Naive B cell (primary cell): Measurements from ENCODE around the gene ATF4. TPM values are rescaled to one million over a fixed set of nuclear protein-coding genes. Genes with fewer than 3 reads are reported as not detected.

Experiments
- ATAC-seq, 2 donors: fragments of 150-1000 bp; cut with Tn5 transposase; 2 replicates each; pipeline ENCODE4 v1.10.0; 2021; ENCODE audit warnings: low read depth in 2 of 2, mild to moderate bottlenecking in 2 of 2, moderate library complexity in 2 of 2
- DNase-seq: peaks from one replicate; pipeline ENCODE4 v3.0.0; 2022
- H3K27ac Mint-ChIP-seq, 6 donors: one replicate each; pipeline ENCODE4 v1.8.0; 2020 to 2022; ENCODE audit warnings: mild to moderate bottlenecking in 6 of 6, mixed read lengths in 6 of 6, moderate library complexity in 5 of 6, inconsistent platforms in 2 of 6
- H3K27me3 Mint-ChIP-seq, 3 donors: one replicate each; pipeline ENCODE4 v1.8.0; 2021 to 2022; ENCODE audit warnings: mixed read lengths in 3 of 3, mild to moderate bottlenecking in 1 of 3
- H3K36me3 Mint-ChIP-seq, 2 donors: one replicate each; pipeline ENCODE4 v1.8.0; 2020 to 2022; ENCODE audit warnings: mixed read lengths in 2 of 2, inconsistent platforms in 1 of 2, mild to moderate bottlenecking in 1 of 2
- H3K4me1 Mint-ChIP-seq, 3 donors: one replicate each; pipeline ENCODE4 v1.8.0; 2020 to 2022; ENCODE audit warnings: mixed read lengths in 3 of 3, inconsistent platforms in 1 of 3, mild to moderate bottlenecking in 1 of 3, moderate library complexity in 1 of 3
- H3K4me3 Mint-ChIP-seq, 8 donors: one replicate each; pipeline ENCODE4 v1.8.0; 2020 to 2022; ENCODE audit warnings: mild to moderate bottlenecking in 8 of 8, mixed read lengths in 8 of 8, moderate library complexity in 8 of 8, inconsistent platforms in 2 of 8
- H3K9me3 Mint-ChIP-seq, 7 donors: one replicate each; pipeline ENCODE4 v1.8.0; 2020 to 2022; ENCODE audit warnings: mixed read lengths in 7 of 7, mild to moderate bottlenecking in 5 of 7, inconsistent platforms in 2 of 7, moderate library complexity in 1 of 7
- polyA plus RNA-seq, 6 donors: library from polyadenylated mRNA; unstranded; fragments of 300-500 nt; fragmentation: Illumina TruSeq; gene quantifications; one replicate each; pipeline ENCODE4 v1.2.3, GENCODE V29; 2021; ENCODE audit warnings: low read depth in 6 of 6

The ATF4 gene
- polyA plus RNA-seq, 6 donors from 2014 or later, result 74.9 to 159 (median 98.9) TPM

- Mint-ChIP-seq H3K4me1 (peaks cover 13 to 20% (median 18%) of the 10 kb centered on the region in 3 donors), H3K9me3 (peaks cover 0 to 4% (median 0%) of the 10 kb centered on the region in 7 donors), H3K4me3 (no peak overlapping the region), H3K27ac (peak overlapping the region in 1 of 6 donors; percentile 3), H3K36me3 (peaks cover 0 to 8% of the 10 kb centered on the region in 2 donors), H3K27me3 (peaks cover 54 to 70% (median 70%) of the 10 kb centered on the region in 3 donors)
- DNase-seq (no peak), ATAC-seq (no peak)
Observed at GRCh38 chr22:39546889-39547586, 26.7 kb downstream of the ATF4 start.

- Mint-ChIP-seq H3K36me3 (peaks cover 0 to 8% of the 10 kb centered on the region in 2 donors), H3K4me1 (peaks cover 13 to 20% (median 18%) of the 10 kb centered on the region in 3 donors), H3K27ac (peak overlapping the region in 1 of 6 donors; percentile 3), H3K9me3 (peaks cover 0 to 4% (median 0%) of the 10 kb centered on the region in 7 donors), H3K4me3 (no peak overlapping the region), H3K27me3 (peaks cover 57 to 75% (median 69%) of the 10 kb centered on the region in 3 donors)
- DNase-seq (no peak), ATAC-seq (no peak)
Observed at GRCh38 chr22:39547587-39547947, 27.2 kb downstream of the ATF4 start.

- H3K36me3 Mint-ChIP-seq, result no peaks in the 10 kb centered on the region
- H3K4me1 Mint-ChIP-seq, result peaks cover 0 to 9% (median 7%) of the 10 kb centered on the region in 3 donors
- no peak for DNase-seq
- peaks cover 56 to 71% (median 56%) of the 10 kb centered on the region in 3 donors for H3K27me3 Mint-ChIP-seq
- ATAC-seq, result no peak
- no peak overlapping the region for H3K27ac Mint-ChIP-seq
- peaks cover 0 to 3% (median 0%) of the 10 kb centered on the region in 7 donors for H3K9me3 Mint-ChIP-seq
- H3K4me3 Mint-ChIP-seq, result peak overlapping the region in 1 of 8 donors; percentile 21
Observed at GRCh38 chr22:39553429-39553828, 33.1 kb downstream of the ATF4 start.

GRCh38 chr22:39554151-39554550, 33.8 kb downstream of the ATF4 start:
- DNase-seq (no peak), ATAC-seq (no peak)
- peaks cover 60 to 77% (median 63%) of the 10 kb centered on the region in 3 donors for H3K27me3 Mint-ChIP-seq
- H3K27ac Mint-ChIP-seq, result peak overlapping the region in 2 of 6 donors; percentile 19 to 54
- H3K4me1 Mint-ChIP-seq, result peaks cover 0 to 11% (median 9%) of the 10 kb centered on the region in 3 donors
- peak overlapping the region in 1 of 8 donors; percentile 64 for H3K4me3 Mint-ChIP-seq
- no peaks in the 10 kb centered on the region for H3K36me3 Mint-ChIP-seq
- peaks cover 0 to 3% (median 0%) of the 10 kb centered on the region in 7 donors for H3K9me3 Mint-ChIP-seq

GRCh38 chr22:39556970-39557841, 36.8 kb downstream of the ATF4 start:
- Mint-ChIP-seq H3K4me3 (peak overlapping the region in 7 of 8 donors; percentile 49 to 81 (median 78)), H3K9me3 (peaks cover 0 to 3% (median 0%) of the 10 kb centered on the region in 7 donors), H3K27ac (peak overlapping the region in 1 of 6 donors; percentile 39), H3K27me3 (peaks cover 44 to 68% (median 58%) of the 10 kb centered on the region in 3 donors), H3K4me1 (peaks cover 0 to 15% (median 9%) of the 10 kb centered on the region in 3 donors), H3K36me3 (no peaks in the 10 kb centered on the region)
- DNase-seq (no peak), ATAC-seq (peak; percentile 25 to 54)

- H3K9me3 Mint-ChIP-seq, result peaks cover 0 to 3% (median 0%) of the 10 kb centered on the region in 7 donors
- DNase-seq (no peak), ATAC-seq (no peak)
- H3K27ac Mint-ChIP-seq, result no peak overlapping the region
- H3K4me1 Mint-ChIP-seq, result peaks cover 0 to 15% (median 9%) of the 10 kb centered on the region in 3 donors
- H3K36me3 Mint-ChIP-seq, result no peaks in the 10 kb centered on the region
- peak overlapping the region in 7 of 8 donors; percentile 61 to 83 (median 72) for H3K4me3 Mint-ChIP-seq
- peaks cover 37 to 57% (median 48%) of the 10 kb centered on the region in 3 donors for H3K27me3 Mint-ChIP-seq
Observed at GRCh38 chr22:39558254-39558727, 37.9 kb downstream of the ATF4 start.

GRCh38 chr22:39558950-39559349, 38.6 kb downstream of the ATF4 start:
- ATAC-seq, result no peak
- H3K4me3 Mint-ChIP-seq, result peak overlapping the region in 2 of 8 donors; percentile 58 to 80

GRCh38 chr22:39559456-39560105, 39.2 kb downstream of the ATF4 start:
- Mint-ChIP-seq H3K27ac (no peak overlapping the region), H3K27me3 (peaks cover 30 to 46% (median 41%) of the 10 kb centered on the region in 3 donors), H3K4me3 (no peak overlapping the region), H3K36me3 (no peaks in the 10 kb centered on the region), H3K4me1 (peaks cover 0 to 15% (median 9%) of the 10 kb centered on the region in 3 donors), H3K9me3 (peaks cover 0 to 3% (median 0%) of the 10 kb centered on the region in 7 donors)
- DNase-seq, result no peak
- no peak for ATAC-seq

More at GRCh38 chr22:39558950-39559349, 38.6 kb downstream of the ATF4 start:
- Mint-ChIP-seq H3K27ac (peak overlapping the region in 1 of 6 donors; percentile 23), H3K36me3 (no peaks in the 10 kb centered on the region), H3K9me3 (peaks cover 0 to 3% (median 0%) of the 10 kb centered on the region in 7 donors), H3K4me1 (peaks cover 0 to 15% (median 9%) of the 10 kb centered on the region in 3 donors), H3K27me3 (peaks cover 35 to 52% (median 47%) of the 10 kb centered on the region in 3 donors)
- no peak for DNase-seq

- Mint-ChIP-seq H3K9me3 (peaks cover 0 to 3% (median 0%) of the 10 kb centered on the region in 7 donors), H3K27me3 (peaks cover 28 to 43% (median 41%) of the 10 kb centered on the region in 3 donors), H3K27ac (peak overlapping the region in 1 of 6 donors; percentile 54), H3K4me1 (peaks cover 0 to 15% (median 9%) of the 10 kb centered on the region in 3 donors), H3K4me3 (peak overlapping the region in 1 of 8 donors; percentile 10), H3K36me3 (peaks cover 0 to under 1% of the 10 kb centered on the region in 2 donors)
- DNase-seq (no peak), ATAC-seq (no peak)
Observed at GRCh38 chr22:39560127-39560526, 39.8 kb downstream of the ATF4 start.

GRCh38 chr22:39562839-39563489, 42.6 kb downstream of the ATF4 start:
- ATAC-seq (no peak), DNase-seq (no peak)
- peaks cover 0 to 10% of the 10 kb centered on the region in 2 donors for H3K36me3 Mint-ChIP-seq
- H3K27me3 Mint-ChIP-seq, result peaks cover 10 to 28% (median 22%) of the 10 kb centered on the region in 3 donors
- peaks cover 0 to 8% (median 5%) of the 10 kb centered on the region in 7 donors for H3K9me3 Mint-ChIP-seq
- no peak overlapping the region for H3K4me3 Mint-ChIP-seq
- peaks cover 10 to 24% (median 13%) of the 10 kb centered on the region in 3 donors for H3K4me1 Mint-ChIP-seq
- H3K27ac Mint-ChIP-seq, result no peak overlapping the region

- Mint-ChIP-seq H3K4me1 (peaks cover 13 to 23% (median 13%) of the 10 kb centered on the region in 3 donors), H3K9me3 (peaks cover 0 to 8% (median 5%) of the 10 kb centered on the region in 7 donors), H3K36me3 (peaks cover 0 to 10% of the 10 kb centered on the region in 2 donors), H3K27ac (no peak overlapping the region), H3K27me3 (peaks cover 7 to 23% (median 16%) of the 10 kb centered on the region in 3 donors), H3K4me3 (no peak overlapping the region)
- DNase-seq (no peak), ATAC-seq (no peak)
Observed at GRCh38 chr22:39563571-39564428, 43.4 kb downstream of the ATF4 start.
